ENCODE data around the gene RGL1. TPM values are rescaled to one million over a fixed set of nuclear protein-coding genes. Genes with fewer than 3 reads are reported as not detected.

Gene RGL1
- total and polyA plus RNA-seq, 2 donors (not counting 3 experiments of a cell fraction or from before 2014, with no cell fraction given) = 19.8 to 35.3 TPM

- ChIA-PET POLR2A (no interaction called here), CTCF (interaction anchor here (0.8 to 1.2 kb wide), 3 partner anchors 41 to 272 kb away, joined by 3 read pairs; partner anchors contain the start of gene TSEN15)
- intact Hi-C loops (cut with micrococcal nuclease) (loop anchor here (2.0 to 5.0 kb wide), 3 partner anchors 46 to 266 kb away; partner anchors contain the start of gene TSEN15), dilution Hi-C loops (cut with MboI; ENCODE audit: extremely low pct_ligation_motif_present, low sequenced_read_pairs) (no loop called here)
- Histone ChIP-seq H3K4me1 (ENCODE audit: control insufficient read depth, extremely low read depth, insufficient read depth, low read length) (peaks cover 9% of the 10 kb centered on the region), H4K20me1 (replicated peaks; ENCODE audit: control insufficient read depth, extremely low read depth, insufficient read depth, low read length) (no peaks in the 10 kb centered on the region), H3K9me1 (replicated peaks; ENCODE audit: control insufficient read depth, extremely low read depth, insufficient read depth, low read length) (no peaks in the 10 kb centered on the region), H3K36me3 (ENCODE audit: control insufficient read depth in 2 of 2, extremely low read depth in 1 of 2, insufficient read depth in 2 of 2, low read length in 2 of 2) (no peaks in the 10 kb centered on the region), H3K9me3 (replicated peaks; ENCODE audit: control insufficient read depth, insufficient read depth, low read length) (no peaks in the 10 kb centered on the region), H3K9ac (replicated peaks; ENCODE audit: extremely low read depth, insufficient read depth, low read length) (no peak overlapping the region), H3K27me3 (ENCODE audit: control insufficient read depth in 2 of 2, insufficient read depth in 2 of 2, low read length in 2 of 2) (peaks cover 5% of the 10 kb centered on the region in 2 experiments), H3K4me3 (replicated peaks in 1 of 3; ENCODE audit: insufficient read depth in 1 of 3, low read depth in 1 of 3, low read length in 3 of 3) (no peak overlapping the region), H3K27ac (ENCODE audit: insufficient read depth, low read depth, low read length) (no peak overlapping the region), H3K79me2 (ENCODE audit: control insufficient read depth, insufficient read depth, low read length) (no peaks in the 10 kb centered on the region), H3K4me2 (ENCODE audit: insufficient read depth, low read length) (no peak overlapping the region), H2AFZ (ENCODE audit: low read depth, low read length) (peak overlapping the region; percentile 44)
- peak; percentile 79 for DNase-seq (ENCODE audit: low read depth, low spot score)
- TF ChIP-seq, protein P1, sequence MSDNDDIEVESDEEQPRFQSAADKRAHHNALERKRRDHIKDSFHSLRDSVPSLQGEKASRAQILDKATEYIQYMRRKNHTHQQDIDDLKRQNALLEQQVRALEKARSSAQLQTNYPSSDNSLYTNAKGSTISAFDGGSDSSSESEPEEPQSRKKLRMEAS (IDR thresholded peaks at IDR 0.05; ENCODE audit: insufficient read depth, insufficient read length) = no peak
- TF ChIP-seq MYC (IDR thresholded peaks at IDR 0.05; ENCODE audit: low read depth, low read length) (no peak), GATA2 (IDR thresholded peaks at IDR 0.05; ENCODE audit: insufficient read depth, insufficient read length, low read depth, low read length) (no peak), FOS (IDR thresholded peaks at IDR 0.05; ENCODE audit: borderline replicate concordance, insufficient read depth, low read length) (peak; percentile 86), JUN (IDR thresholded peaks at IDR 0.05; ENCODE audit: borderline replicate concordance, insufficient read depth, insufficient read length, low read depth) (peak; percentile 83), POLR2AphosphoS5 (IDR thresholded peaks at IDR 0.05; ENCODE audit: insufficient read depth, low read depth, low read length) (no peak)
- TF ChIP-seq, protein P2, sequence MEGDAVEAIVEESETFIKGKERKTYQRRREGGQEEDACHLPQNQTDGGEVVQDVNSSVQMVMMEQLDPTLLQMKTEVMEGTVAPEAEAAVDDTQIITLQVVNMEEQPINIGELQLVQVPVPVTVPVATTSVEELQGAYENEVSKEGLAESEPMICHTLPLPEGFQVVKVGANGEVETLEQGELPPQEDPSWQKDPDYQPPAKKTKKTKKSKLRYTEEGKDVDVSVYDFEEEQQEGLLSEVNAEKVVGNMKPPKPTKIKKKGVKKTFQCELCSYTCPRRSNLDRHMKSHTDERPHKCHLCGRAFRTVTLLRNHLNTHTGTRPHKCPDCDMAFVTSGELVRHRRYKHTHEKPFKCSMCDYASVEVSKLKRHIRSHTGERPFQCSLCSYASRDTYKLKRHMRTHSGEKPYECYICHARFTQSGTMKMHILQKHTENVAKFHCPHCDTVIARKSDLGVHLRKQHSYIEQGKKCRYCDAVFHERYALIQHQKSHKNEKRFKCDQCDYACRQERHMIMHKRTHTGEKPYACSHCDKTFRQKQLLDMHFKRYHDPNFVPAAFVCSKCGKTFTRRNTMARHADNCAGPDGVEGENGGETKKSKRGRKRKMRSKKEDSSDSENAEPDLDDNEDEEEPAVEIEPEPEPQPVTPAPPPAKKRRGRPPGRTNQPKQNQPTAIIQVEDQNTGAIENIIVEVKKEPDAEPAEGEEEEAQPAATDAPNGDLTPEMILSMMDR (IDR thresholded peaks at IDR 0.05; ENCODE audit: extremely low read depth in 1 of 2, insufficient read depth in 1 of 2, low read depth in 1 of 2, low read length in 2 of 2) = peak in 1 of 2 donors; percentile 13
- FAIRE-seq = peak; percentile 92
- no TSS peak for BruUV-seq (replicated peaks)
These were observed 151.8 kb downstream of the RGL1 start for GRCh38 chr1:183956559-183957188.

All from endothelial cell of umbilical vein (primary cell).